GOT3 (cell line): ENCODE measurements around the gene NIPSNAP3A.

Source experiments
- DNase-seq: peaks from one replicate; lab custom pipeline; 2025; ENCODE audit warnings: mixed read lengths; lab: John Stamatoyannopoulos, UW

Gene NIPSNAP3A

GRCh38 chr9:104808035-104808614, 60.6 kb downstream of the NIPSNAP3A start:
- no peak for DNase-seq
